NCI-H526 treated with DMSO at 0.1 percent for 48 hours (cell line): ENCODE measurements around the gene ASPRV1.
A peak's percentile ranks its signal among the peaks of the same experiment; 100 is the strongest.

Experiments
- DNase-seq: peaks from one replicate; lab custom pipeline; 2025; lab: John Stamatoyannopoulos, UW

ASPRV1 gene

GRCh38 chr2:69940691-69941090 lies 20.7 kb downstream of the ASPRV1 start:
- no peak for DNase-seq

- DNase-seq: no peak
These were observed 21.7 kb downstream of the ASPRV1 start for GRCh38 chr2:69939722-69940121.

GRCh38 chr2:69937968-69938367 lies 23.5 kb downstream of the ASPRV1 start:
- DNase-seq: no peak

GRCh38 chr2:69936906-69937305 lies 24.5 kb downstream of the ASPRV1 start:
- DNase-seq: no peak

GRCh38 chr2:69935011-69935410 lies 26.4 kb downstream of the ASPRV1 start:
- no peak for DNase-seq

GRCh38 chr2:69934614-69934908 lies 26.9 kb downstream of the ASPRV1 start:
- no peak for DNase-seq

GRCh38 chr2:69933839-69934613 lies 27.4 kb downstream of the ASPRV1 start:
- DNase-seq: no peak

GRCh38 chr2:69933254-69933828 lies 28.1 kb downstream of the ASPRV1 start:
- no peak for DNase-seq

GRCh38 chr2:69932596-69932922 lies 28.9 kb downstream of the ASPRV1 start:
- no peak for DNase-seq

- DNase-seq: no peak
These were observed 29.4 kb downstream of the ASPRV1 start for GRCh38 chr2:69931832-69932595.

GRCh38 chr2:69926849-69927515 lies 34.4 kb downstream of the ASPRV1 start:
- no peak for DNase-seq

- no peak for DNase-seq
These were observed 38.3 kb downstream of the ASPRV1 start for GRCh38 chr2:69923116-69923515.

GRCh38 chr2:69918401-69918800 lies 43.0 kb downstream of the ASPRV1 start:
- no peak for DNase-seq

GRCh38 chr2:69917852-69918251 lies 43.6 kb downstream of the ASPRV1 start:
- DNase-seq: no peak

GRCh38 chr2:69916106-69916505 lies 45.3 kb downstream of the ASPRV1 start:
- DNase-seq: no peak

GRCh38 chr2:69914950-69915945 lies 46.2 kb downstream of the ASPRV1 start, which contains the start of gene MXD1:
Gene MXD1 (plus strand): TSS chr2:69915109. CDS start chr2:69915331, 222 bp downstream.
- no peak for DNase-seq

GRCh38 chr2:69914164-69914949 lies 47.1 kb downstream of the ASPRV1 start:
- DNase-seq: peak; percentile 100

GRCh38 chr2:69911985-69912563 lies 49.4 kb downstream of the ASPRV1 start:
- DNase-seq: peak; percentile 47
